GM03348 (cell line): ENCODE measurements around the gene TEKTIP1.

Experiments
- DNase-seq: peaks from one replicate; pipeline ENCODE4 v3.0.0; 2012; ENCODE audit warnings: low spot score

The TEKTIP1 gene

DNA sequence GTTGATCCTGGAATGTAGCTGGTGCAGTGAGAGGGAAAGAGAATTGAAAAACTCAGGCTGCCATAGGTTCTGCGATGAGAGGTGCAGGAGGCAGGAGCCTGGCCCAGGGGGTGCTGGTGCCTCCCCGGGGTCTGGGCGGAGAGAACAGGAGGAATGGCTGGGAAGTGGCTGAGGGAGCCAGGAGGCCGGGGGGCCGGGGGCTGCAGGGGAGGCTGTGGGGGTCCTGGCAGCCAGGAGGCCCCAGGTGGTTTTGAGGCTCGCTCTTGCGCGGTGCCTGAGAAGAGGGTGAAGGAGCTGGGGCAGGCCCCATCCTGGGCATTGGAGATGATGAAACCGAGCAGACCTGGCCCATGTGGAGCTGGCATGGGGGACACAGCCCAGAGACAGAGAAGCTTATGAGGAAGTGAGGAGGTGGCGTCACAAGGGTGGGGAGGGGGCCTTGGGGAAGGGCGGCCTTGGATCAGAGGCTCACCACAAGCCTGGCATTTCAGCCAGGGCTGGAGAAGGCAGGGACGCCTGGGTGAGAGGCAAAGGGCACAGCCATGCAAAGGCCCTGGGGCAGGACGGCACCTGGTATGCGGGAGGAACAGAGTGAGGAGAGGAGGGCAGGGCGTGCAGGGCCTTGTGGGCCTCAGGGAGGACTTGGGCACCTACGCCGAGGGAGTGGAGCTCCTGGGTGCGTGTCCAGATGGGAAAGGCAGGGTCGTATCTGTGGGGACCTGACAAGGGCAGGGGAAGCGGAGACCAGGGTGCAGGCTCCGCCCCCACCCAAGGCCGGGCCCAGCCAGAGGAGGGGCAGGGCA lies 1.3 kb upstream of the TEKTIP1 start:
- DNase-seq = no peak

DNA sequence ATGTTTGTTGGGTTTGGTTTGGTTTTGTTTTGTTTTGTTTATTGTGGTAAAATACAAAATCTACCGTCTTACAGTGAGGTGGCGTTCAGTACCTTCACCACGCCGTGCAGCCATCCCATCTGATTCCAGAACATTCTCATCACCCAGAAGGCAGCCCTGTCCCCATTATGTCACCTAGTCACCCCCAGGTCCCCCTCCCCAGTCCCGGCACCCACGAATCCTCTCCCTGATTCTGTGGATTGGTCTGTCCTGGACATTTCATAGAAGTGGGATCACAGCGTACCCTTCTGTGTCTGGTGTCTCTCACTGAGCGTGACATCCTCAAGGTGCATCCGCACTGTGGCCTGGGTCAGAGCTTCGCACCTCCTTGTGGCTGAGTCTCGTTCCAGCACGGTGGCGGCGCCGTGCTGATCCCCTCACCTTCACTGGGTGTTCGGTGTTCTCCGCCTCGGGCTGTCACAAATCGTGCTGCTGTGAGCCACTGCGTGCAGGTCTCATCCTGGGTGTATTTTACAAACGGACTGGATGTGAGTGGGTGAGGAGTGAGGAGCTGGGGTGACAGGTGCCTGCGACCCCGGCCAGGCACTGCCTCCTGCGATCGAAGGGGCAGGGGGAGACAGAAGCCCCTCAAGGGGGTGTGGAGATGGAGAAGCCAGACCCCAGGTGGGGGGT lies 580 bp upstream of the TEKTIP1 start:
- no peak for DNase-seq

DNA sequence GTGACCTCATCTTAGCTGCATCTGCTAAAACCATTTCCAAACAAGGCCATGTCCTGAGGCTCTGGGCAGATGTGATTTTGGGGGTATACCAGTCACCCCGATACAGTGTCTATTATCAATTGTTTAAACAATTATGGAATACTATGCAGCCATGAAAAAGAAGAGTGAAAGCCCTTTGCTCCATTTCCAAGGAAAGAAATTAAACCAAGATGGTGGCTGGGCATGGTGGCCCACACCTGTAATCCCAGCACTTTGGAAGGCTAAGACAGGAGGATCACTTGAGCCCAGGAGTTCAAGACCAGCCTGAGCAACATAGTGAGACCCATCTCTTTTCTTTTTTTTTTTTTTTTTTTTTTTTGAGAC lies 763 bp downstream of the TEKTIP1 start:
- no peak for DNase-seq

DNA sequence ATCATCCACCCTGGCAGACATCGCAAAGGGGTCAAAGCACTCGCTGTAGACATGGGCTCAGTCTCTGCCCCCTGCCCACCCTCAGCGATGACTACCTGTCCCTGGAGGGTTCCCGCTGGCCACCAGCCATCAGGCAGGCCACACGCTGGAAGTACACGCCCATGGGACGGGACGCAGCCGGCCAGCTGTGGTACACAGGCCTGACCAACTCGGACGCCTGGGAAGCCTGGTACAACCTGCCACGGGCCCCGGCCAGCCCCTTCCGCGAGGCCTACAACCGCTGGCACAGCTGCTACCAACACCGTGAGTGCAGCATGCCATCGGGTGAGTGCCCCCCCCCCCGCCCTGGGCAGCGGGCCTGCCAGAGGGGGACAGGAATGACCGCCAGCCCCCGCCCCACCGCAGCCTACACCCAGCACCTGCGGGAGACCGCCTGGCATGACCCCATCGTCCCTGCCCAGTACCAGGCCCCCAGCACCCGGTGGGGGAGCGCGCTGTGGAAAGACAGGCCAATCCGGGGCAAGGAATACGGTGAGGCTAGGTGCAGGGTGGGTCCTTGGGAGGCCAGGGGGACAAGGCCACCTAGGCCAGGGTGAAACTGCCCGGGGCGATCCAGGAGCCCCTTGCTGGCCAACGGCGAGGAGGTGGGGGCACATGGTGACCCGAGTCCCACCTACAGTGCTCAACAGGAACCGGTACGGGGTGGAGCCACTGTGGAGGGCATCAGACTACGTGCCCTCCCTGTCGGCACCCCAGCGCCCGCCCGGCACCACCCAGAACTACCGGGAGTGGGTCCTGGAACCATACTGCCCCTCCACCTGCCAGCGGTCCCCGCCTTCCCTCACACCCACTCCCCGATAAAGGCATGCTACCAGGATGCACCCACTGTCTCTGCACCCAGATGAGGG lies 4.4 kb downstream of the TEKTIP1 start:
- DNase-seq = no peak

DNA sequence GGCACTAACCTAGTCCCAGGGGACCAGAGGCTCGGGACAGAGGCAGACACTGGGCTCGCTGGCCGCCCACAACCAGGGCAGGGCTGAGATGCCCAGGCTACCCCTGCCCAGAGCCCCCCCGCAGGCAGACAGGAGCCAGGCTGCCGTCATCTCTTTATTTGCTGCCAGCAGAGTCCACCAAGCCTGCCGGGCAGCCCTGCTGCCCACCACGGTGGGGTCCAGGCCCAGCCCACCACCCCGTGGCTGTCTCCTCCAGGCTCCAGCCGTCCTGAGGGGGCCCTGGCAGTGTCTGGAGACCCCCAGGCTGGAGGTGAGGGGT lies 5.0 kb downstream of the TEKTIP1 start:
- DNase-seq = no peak

DNA sequence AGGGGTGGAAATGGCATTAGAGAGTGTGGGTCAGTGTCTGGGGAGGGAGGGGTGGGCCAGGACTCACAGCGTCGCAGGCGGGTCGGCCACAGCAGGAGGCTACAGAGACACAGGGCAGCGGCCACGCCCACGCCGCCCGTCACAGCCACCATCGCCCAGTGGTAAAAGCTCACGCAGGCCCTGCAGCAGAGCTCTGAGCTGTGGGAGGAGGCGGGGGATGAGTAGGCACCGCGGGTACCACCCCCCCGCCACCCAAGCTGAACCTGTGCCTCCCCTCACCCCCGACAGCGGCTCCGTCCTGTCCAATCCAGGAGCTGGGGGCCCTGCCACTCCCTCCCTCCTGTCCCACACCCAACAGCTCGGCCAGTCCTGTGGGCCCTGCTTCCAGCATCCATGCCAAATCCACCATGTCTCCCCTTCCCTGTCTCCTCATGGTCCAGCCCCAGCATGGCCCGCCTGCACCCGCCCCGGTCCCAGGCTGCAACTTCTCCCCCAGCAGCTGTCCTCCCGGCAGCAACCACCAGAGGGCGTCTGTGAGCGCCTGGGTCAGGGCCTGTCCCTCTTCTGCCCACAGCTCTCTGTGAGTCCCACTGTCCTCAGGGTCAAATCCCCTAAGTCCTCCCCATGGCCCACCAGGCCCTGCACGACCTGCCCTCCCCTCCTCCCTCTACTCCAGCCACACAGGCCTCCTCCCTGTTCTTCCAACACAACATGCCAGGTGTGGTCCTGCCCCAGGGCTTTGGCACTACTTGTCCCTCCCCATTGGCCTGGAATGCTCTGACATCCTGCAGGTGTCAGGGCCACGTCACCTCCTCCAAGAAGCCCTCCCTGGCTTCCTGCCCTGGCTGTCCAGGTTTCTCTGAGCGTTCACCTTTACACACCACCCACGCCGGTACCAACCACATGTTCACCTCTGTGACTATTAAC lies 6.0 kb downstream of the TEKTIP1 start:
- DNase-seq = peak; percentile 92

DNA sequence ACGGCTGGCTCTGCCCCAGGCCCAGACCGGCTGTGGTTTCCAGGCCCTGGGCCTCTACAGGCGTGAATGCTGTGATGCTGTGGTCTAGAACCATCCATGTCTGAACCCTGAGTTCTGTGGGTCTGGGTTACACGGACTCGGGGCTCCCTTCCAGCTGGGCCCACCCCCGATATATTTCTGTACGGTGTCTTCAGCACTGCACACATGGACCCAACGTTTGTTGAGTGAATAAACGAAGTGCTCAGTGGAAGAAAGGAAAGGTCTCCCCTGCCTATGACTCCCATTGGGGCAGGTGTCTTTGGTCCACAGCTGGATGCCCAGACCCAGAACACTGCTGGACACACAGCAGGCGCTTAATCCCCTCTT lies 6.7 kb downstream of the TEKTIP1 start:
- DNase-seq = no peak

DNA sequence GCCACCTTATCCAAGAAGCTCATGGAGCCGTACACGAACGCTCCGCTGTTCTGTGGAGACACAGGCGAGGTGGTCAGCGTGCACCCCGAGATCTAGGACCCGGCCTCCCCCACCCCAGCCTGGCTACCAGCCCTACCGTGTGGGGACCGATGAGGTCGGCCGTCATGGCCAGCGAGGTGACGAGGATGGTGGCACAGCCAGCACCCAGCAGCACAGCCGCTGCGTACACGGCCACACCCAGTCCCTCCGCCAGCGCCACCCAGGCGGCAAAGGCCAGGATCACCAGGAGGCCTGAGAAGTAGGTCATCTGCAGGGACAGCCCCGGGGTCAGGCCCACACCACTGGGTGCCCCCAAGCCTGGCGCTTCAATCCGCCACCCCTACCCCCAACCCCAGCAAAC lies 7.1 kb downstream of the TEKTIP1 start:
- DNase-seq = no peak

DNA sequence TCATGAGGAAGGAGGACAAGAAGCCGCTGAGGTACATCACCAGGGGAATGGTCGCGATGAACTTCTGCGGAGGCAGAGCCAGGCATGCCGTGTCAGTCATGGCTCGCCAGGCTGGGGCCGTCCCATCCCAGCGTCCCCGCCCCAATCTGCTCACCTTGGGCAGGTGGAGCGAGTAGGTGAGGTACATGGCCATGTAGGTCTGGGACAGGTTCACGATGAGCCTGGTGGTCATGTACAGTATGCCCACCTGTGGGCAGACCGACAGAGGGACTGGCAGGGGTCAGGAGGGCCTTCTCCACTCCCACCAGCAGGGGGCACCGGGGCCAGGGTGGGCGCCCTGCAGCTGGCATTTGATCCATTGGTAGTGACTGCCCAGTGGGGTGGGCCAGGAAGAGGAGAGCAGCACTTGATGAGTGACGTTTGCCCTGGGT lies 8.3 kb downstream of the TEKTIP1 start:
- DNase-seq = peak; percentile 78

DNA sequence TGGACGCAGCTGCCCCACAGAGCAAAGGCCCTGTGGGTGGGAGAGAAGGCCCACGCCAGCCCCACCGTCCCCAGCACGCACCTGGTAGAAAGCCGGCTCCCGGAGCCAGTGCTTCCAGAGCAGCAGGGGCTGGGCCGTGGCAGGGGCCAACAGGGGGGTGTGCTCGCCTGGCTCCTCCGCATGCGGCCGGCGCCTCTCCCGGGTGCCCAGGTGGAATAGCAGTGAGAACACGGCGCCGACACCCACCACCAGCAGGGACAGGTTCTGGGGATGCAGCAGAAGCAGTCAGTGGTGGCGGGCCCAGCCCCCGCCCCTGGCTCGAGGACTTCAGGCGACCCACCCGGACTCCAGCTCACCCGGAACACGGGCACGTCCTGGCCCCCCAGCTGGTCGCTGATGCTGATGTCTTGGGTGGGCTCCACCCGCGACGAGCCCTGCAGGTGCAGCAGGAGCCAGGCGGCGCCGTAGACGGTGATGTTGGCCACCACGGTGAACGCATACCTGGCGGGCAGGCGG lies 8.9 kb downstream of the TEKTIP1 start:
- DNase-seq = no peak

DNA sequence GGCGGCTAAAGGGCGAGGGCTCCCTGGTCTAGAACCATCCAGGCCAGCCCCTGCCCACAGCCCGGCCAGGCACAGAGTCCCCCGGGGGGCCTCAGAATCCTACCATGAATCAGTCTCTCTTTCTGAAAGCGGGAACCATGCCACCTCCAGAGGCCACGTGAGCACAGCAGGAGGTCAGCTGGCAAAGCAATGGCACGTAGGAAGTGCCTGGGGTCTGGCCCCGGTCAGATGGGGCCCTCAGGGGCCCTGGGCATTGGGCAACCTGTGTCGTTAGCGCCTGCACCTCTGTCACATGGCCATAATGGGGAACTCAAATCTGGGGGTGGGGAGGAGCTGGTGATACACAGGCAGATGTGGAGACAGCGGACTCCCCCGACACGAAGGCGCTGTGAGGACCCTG lies 9.6 kb downstream of the TEKTIP1 start:
- no peak for DNase-seq

DNA sequence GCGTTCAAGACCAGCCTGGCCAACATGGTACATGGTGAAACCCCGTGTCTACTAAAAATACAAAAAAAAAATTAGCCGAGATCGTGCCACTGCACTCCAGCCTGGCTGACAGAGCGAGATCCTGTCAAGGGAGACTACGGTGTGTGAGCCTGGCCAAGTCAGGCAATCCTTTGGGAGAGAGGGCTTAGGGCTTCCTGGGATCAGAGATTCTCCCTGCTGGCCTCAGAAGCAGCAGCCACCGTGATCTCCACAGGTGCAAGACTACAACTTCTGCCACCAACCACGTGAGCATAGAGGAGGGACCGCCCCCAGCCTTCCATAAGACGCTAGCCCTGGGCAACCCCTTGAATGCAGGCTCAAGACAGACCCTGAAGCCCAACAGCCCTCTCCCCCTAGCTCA lies 10.8 kb downstream of the TEKTIP1 start:
- DNase-seq = no peak

DNA sequence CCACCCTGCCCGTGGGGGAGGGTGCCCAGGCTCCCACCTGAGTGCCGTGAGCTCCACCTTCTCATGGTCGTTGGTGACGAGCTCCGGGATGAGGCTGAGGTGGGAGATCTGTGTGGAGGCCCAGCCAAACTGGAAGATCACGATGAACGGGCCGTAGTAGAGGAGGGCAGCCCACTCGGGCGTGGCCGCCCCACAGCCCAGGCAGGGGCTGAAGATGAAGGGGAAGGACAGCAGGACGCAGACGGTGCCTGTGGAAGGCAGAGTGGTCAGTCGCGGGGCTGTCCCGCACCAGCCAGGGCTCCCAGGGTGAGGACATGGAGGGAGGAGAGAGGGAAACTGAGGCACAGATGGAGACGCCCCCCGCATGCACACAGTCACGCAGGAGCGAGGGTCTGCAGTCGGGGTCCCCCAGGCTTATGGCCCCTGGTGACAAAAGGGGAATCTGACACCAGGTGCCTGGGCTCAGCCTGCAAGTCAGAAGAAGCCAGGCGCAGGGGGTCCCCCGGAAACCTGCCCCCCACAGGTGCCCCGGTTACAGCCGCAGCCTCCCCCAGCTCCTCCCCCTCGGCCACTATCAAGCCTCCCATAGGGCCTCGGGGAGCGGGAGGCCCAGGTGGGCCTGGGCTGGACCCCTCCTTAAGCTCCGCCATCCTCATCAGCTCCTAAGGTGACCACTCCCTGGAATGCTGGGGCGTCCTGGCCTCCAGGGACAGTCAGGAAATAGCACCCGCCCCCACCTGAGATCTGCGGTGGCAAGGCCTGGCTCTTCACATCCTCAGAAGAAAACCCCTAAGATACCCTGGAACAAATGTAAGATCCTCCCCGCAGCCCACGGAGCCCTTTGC lies 12.2 kb downstream of the TEKTIP1 start:
- no peak for DNase-seq

DNA sequence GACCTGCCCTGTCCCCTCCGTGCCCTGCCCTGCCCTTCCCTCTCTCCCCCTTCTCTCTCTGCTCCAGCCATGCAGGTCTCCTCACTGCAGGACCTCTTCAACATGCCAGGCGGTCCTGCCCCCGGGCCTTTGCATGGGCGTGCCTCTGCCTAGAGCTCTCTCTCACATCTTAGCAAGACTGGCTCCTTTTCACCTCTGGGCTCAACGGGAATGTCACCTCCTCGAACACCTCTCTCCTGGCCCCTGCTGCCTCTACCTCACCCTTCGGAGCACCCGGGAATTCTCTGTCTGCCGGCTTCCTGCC lies 12.8 kb downstream of the TEKTIP1 start:
- no peak for DNase-seq

DNA sequence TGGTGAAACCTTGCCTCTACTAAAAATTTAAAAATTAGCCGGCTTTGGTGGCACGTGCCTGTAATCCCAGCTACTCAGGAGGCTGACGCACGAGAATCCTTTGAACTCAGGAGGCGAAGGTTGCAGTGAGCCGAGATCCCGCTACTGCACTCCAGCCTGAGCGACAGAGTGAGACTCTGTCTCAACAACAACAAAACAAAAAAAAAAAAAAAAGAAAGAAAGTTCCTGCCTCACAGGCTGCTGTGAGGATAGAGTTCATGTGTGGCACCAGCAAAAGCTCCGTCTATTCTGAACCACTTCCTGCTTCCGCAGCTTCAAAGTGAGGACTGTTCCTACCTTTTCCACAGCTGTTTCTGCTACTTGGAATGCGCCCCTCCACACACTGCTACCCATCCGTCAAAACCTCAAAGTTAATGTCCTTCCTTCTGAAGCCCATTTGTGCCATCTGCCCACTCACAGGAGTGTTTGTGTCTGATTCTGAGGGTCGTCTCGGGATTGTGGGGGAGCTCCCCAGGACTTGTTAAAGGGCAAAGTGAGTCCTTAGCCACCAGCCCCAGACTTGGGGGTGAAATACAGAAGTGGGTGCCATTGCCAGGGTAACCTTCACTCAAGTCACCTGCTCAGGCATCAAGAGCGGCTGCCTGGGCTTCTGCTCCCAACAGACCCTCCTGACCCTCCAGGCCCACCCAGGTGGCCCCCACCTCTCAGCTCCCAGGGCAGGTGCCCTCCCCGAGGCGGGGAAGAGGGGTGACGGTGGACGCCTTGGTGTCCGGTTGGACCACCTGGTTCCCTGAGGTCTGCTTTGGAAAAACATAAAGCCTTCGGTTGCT lies 15.5 kb downstream of the TEKTIP1 start:
- DNase-seq = no peak

DNA sequence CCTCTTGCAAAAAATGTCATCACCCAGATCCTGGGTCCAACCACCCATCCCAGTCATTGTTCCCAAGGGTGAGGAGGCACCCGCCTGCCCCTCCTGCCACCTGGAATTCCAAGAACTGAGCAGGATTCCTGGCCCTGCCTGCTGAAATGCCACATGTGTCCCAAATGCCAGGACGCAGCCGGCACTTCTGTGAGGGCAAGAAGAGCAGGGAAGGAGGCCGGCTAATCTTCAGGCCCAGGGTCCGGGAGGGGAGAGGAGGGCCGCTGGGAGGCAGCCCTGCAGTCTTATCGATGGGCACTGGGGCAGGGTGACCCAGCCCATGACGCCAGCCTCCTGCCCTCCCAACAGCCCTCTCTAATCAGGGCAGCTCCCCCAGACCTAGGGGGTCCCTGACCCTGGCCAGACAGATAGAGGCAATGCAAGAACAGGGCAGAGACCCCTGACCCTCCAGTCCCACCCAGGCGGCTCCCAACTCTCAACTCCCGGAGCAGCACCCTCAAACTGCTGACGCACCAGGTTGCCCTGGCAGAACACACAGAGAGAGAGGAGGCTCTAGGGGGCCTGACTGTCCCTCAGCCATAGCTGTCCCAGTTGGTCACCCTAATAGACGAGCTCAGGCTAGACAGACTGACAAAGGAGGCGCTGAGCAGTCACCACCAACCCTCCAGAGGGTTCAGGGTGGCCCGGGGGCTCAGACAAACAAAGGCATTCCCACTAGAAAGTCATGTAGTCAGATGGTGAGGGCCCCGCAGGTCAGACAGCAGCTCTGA lies 16.9 kb downstream of the TEKTIP1 start:
- DNase-seq = no peak

DNA sequence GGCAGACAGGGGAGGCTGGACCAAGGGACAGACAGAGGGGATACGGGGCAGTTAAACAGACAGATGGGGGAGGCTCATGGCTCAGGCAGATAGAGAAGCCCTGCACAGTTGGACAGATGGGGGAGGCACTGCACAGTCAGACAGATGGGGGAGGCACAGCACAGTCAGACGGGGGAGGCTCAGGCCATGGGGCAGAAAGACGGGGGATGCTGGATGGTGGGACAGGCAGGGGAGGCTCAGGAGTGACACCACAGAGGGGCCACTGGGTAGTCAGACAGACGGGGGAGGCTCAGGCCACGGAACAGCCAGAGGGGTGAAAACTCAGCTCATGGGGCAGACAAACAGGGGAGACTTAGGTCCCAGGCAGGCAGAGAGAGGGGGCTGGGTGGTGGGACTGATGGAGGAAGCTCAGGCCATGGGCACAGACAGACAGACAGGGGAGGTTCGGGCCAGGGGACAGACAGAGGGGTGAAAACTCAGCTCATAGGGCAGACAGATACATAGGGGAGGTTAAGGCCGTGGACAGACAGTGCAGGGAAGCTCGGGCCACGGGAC lies 17.5 kb downstream of the TEKTIP1 start:
- DNase-seq = no peak

DNA sequence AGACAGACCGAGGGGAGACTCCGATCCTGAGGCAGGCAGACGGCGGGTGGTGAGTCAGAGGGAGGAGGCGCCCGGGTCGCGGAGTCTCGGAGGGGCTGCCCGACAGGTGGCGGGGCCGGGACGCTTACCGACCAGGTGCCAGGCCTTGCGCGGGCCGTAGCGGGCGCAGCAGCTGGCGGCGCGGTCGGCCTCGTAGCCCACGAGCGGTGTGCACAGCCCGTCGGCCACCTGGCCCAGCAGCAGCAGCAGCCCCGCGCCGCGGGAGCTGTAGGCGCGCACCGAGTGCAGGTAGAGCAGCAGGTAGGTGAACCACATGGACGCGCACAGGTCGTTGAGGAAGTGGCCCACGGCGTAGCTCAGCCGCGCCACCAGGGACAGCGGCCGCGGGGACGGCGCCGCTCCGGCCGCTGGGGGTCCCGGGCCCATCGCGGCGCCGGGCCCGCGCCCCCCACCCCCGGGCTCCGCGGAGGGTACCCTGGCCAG lies 18.0 kb downstream of the TEKTIP1 start:
- DNase-seq = peak; percentile 79
